NCI-H748 (cell line): ENCODE results near the gene DACT2.
"Not testable (repeated sequence)": the region's sequence is repeated elsewhere in the genome, so short reads cannot be mapped to it uniquely, and the experiment has no call there.

Experiments used
- DNase-seq: peaks from one replicate; lab custom pipeline; 2025; ENCODE audit not compliant: unreplicated experiment; lab: John Stamatoyannopoulos, UW

Gene DACT2

DNA sequence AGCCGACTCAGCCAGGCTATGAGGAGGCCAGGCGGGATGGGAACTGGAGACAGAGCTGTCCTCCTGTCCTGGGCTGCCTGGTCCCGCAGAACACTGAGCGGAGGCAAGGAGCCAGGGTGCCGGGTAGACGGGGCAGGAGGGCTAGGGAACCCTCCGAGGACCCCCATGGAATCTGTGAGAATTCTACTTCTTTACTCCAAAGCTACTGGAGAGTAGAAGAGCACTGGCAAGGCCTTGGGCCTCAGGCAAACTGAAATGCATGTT lies 14.9 kb downstream of the DACT2 start:
- DNase-seq = no peak

DNA sequence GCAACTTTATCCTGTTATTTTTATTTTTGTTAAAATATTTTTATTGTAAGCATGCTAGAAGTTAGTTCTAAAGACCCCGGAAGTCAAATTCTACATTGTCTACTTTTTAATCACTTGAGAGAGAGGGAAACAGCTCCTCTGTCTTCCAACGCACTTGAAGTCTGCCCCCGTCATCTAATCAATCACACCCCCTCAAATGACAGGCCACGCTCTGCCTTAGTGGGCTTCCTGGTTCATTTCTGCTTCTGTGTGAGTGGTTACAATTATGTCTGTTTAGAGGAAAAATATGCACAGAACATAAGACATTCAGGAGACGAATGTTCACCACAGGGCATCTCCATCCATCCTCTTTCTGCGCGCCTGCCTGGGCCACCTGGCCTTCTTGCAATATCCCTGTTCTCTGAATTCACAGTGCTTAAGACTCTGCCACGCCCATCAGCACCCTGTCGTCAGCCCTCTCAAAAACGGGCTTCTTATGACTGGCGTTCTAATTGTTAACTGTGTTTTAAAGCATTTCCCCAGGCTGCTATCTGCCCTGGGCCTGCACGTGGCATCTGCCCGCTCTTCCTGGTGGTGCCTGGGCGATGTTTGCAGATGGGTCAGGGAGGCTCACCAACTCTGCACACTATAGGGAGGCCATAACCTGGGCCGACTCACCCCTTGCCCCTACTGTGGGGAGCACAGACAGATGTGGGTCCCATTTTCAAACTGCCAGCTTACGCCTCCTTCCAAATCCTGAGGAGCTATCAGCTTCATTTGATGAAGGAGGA lies 15.4 kb downstream of the DACT2 start:
- DNase-seq = no peak

DNA sequence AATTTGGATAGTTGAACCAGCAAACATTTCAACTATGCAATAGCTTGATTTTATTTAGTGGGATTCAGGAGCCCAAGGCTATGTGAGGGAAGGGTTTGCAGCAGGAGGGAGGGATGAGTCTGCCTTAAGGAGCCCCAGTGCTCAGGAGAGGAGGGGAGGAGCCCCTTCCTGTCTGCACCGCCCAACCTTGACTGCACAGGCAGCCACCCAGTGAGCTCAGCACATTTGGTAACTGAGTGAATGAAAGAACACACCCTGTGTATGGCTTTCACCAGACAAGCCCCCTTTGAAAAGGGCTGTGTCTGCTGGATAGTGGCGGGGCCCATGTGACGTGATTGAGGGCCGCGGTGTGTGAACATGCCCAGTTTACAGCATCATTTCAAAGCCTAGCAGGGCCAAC lies 17.0 kb downstream of the DACT2 start:
- DNase-seq = peak; percentile 66

DNA sequence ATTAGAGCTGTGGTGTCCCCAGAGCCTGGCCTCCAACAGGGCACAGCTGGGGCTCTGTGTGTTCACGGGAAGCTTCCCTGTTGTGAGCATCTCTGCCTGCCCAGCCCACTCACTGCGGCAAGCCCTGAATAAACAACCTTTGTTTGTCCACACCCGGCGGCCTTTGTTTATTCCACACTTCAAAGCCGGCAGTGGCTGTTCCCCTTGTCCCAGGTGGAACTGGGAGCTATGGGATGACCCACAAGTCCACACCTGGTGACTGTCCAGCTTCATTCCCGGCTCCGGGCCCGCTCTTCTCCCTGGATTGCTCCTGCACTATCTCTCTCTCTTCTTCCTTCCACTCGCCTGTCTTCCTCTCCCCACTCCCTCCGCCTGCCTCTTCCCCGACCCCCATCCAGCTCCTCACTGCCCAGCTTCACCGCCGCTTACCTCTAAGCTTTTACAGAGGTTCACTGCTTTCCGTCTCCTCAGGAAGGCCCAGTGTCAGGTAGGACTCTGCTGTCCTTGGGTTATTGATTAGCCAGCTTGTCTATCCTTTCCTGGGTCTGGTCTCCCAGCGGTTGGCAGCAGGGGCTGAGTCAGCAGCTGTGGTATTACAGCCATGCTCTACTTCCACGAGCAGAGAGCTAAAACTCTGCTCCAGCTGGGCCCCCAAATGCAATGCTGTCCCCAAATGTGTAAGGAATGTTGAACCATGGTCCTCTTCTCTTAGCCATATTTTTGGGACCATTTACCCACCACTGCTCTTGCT lies 17.8 kb downstream of the DACT2 start:
- peak; percentile 71 for DNase-seq

DNA sequence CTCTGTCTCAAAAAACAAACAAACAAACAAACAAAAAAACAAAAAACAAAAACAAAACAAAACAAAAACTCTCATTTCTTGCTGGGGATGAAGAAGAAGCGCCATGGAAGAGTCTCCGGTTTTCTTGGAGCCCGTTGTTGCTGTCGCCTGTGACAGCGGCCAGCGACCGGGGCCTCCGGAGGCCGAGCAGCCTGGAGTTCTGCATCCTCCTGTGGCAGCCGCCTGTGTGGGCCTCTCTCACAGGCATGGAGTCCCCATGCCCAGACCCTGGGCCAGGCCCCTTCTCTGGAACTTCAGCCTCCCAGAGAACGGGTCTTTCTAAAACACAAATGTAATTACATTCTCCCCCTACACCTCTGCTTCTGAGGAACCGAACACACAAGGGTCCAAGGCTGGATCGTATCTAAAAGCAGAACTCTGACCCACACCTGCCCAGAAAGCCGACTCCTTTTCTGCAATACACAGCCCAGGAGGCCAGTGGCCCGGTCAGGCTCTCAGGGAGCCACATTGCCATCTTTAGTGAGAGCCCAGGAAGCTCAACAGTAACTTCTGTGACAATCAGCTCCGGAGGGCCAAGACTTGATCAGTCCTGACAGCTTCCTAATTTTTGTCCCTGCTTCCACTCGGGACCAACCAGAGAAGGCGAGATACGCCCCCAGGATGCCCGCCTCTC lies 18.5 kb downstream of the DACT2 start:
- no peak for DNase-seq

DNA sequence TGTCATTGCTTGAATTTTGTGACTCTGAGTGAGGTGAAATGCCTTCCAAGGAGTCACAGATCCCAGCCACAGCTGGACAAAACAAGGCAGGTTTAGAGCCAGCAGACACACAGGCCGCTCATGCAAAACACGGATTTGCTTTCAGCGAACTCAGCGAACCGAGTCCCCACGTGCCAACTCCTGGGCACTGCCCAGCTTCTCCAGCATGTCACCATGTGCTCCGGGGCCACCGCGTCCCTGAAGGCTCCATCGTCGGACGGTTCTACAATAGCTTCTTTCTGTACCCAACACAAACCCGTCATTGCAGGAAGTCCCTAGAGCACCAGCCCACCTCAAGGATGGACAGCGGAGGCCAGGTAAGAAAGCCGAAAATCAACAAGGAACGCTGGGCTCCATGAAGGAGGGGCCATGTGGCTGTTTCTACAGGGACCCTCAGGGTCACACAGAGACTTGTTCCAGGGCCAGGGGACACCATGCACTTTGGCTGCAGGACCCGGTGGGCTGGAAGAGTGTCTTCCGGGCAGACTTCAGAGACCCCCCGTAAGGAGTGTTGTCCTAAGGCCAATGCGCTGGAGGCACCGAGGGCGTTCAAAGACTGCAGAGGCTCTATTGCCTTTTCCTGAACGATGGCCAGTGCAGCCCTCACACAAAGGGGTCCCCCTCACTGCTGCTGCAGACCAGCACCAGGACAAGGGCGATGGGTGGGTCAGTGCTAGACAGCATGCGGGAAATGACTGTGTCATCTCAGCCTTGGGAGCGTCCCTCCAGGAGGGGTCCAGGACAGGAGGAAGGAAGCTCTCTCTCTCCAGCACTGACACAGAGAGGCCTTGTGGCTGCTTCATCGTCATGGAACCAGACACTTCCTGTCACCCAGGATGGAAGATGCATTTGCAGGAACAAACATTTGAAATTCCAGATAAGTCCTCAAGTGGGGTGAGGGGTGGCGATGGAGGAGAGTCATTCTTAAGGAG lies 19.8 kb downstream of the DACT2 start:
- no peak for DNase-seq

DNA sequence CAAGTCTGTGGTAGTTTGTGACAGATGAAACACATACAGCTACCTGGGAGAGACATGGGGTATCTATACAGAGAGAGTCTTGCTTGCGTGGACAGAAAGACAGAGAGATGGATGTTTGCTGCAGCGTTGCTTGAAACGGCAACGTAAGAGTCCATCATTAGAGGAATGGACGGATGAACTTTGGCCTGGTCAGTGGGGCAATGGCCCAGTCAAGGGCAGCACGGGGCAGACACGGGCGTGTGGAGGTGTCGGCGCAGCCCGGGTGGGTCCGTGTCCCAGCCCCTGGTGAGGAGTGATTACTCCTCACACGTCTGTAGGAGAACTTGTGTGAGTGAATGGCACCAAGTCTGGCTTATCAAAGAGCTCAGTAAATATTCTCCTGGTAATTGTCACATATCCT lies 21.9 kb downstream of the DACT2 start:
- DNase-seq = no peak

DNA sequence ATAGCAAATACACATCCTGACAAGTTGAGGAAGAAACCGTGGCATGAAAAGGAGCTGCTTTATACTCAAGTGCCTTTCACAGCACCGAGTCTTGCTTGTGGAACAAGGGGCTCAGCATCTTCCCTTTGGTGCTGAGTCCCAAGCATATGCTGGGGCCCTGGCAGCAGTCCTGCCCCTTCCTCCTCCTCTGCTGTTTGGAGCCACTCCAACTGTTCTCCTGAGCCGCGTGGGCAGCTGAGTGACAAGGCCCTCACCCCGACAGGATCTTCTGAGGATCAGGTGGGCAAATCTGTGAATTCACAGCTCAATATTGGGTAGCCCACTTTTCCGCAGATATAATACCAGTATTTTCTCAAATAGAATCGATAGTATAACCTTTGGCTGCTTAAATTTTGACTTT lies 24.7 kb downstream of the DACT2 start:
- no peak for DNase-seq

DNA sequence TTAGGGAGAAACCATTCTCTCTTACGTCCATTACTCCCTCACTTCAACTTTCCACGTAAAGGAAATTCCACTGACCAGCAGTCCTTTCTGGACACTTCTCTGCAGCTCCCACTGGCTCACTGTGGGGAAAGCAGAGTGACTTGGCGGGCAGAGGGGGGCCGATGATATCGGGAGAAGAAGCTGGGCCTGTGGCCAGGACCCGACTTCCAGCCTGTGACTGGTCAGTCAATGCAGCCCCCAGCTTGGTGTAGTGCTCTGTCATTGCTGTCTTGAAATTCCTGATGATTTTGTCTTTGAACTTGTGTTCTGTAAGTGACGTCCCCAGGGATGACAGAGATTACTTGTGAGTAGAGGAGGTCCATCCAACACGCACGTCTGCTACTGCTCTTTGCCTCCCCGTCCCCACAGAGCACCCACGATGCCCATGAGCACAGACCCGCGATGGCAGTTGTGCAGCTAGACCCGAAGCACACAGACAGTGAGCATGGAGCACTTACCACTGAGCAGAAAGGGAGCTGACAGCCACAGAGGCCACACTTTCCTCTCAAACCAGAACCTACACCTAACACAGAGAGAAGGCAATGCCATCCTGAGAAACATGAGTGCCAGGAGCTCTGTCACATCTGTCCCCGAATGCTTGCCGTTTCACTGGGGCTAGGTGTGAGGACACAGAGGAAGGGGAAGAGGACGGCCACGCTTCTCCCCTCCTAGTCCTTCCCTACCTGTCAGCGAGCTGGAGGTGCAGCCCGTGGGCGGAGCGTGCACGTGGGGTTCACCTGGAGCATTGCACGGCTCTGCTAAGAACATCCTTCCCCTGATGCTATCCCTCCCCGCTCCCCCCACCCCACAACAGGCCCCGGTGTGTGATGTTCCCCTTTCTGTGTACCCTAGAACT lies 25.7 kb downstream of the DACT2 start:
- no peak for DNase-seq

DNA sequence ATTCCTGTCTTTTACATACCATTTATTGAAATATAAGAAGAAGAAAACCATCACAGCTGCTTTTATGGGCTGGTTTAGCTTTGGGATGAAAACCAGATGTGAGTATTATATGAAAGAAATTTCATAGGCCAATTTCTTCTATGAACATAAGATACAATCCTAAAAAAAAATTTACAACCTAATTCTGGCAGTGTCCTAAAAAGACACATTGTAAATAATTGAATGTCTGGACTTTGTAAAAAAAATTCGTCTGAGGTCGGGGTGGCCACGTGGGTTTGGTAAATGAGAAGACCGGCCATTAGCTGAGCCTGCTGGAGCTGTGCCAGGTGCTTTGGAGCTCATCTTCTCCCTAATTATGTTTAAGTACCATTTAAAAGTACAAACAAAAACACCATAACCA lies 26.8 kb downstream of the DACT2 start:
- DNase-seq = peak; percentile 97

DNA sequence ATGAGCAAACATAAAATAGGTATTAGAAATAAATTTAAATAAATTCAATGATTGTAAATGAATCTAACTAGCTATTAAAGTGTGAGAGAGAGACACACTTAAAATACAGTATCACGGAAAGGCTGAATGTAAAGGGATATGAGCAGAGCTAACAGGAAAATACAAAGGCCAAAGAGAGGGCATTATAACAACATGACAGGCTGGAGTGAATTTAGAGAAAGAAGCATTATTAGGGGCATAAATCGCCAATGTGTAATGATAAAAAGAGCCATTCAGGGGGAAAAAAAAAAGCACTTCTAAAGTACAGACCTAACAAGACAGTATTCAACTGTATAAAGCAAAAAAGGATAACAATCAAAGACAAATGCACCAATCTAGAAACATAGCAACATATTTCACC lies 28.1 kb downstream of the DACT2 start:
- DNase-seq = no peak

DNA sequence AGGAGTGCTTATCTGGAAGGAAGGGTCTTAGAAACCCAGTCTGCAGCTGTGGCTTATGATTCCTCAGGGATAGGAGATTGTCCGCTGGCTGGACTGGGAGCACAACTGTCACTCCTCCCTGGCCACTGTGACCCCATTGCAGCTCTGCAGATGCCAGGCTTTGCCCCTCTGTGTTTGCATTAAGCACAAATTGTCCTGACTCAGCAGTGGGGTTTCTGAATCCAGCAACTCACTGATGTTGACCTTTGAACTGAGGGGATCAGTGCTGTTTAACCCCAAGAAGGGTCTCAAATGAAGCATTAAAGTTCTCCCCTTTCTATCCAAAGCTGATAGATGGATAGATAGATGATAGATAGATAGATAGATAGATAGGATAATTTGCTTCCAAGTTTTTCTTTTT lies 29.5 kb downstream of the DACT2 start:
- DNase-seq = no peak

DNA sequence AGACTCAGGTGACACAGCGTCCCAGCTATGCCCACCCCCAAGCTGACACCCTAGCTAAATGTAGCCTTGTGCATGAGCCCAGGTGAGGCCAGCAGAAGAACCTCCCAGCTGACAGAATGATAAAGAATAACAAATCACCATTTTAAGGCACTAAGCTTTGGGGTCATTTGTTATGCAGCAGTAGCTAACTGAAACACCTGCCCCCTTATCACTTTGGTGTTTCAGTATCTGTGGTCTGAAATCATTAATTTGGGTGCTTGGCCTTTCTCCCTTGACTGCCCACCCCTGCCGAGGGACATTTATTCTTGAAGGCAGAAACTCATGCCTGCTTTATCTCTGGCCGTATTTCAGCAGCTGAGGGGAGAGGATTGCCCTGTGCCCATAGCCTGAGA lies 30.0 kb downstream of the DACT2 start:
- no peak for DNase-seq

DNA sequence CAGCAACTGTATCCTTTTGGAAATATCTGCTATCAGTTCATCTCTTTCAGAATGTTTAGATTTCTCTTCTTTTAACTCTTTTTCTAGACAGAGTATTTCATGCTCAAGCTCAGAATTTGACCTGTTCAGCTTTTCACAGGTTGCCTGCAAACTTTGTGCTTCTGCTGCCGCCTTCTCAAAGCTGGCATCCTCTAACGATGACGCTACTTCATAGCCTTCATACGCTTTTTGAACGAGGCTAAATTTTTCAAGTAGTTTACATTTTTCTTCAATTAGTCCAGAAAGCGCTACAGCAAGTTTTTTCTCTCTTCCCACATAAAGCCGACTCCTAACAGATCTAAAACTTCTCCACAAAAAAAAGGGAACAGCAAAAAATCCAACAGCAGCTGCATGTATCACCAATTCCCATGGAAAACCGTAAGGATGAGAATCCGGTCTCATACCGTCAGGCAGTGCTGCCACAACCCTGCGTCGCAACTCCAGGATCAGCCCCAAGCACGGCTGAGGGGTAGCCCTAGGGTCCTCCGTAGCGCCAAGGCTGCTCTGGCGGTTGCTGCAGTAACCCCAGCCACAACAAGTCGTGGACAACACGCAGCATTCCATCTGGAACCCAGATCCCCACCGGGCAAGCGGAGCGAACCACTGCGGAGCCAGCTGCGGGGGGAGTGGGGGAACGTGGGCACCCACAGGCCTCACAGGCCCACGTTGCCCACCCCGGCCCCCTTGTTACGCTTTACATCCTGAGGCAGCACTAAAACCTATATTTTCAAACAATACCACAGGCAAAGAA lies 30.6 kb downstream of the DACT2 start:
- DNase-seq = no peak

DNA sequence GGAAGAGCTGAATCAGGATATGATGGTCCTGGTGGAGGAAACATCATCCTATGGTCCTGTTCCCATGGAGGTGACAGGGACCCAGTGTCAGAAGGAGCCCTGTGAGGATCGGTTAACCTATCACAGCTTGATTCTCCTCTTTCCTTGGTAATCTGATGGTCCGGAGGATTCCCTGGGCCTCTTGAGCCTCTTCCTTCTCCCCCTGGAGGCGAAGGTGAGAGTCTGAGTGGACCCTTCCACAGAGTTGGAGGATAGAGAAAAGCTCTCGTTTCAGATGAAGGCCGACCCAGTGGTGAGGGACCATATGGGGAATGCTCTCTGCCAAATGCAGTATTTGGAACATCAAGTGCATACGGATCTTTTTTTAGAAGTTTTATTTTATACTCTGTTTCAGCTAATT lies 32.1 kb downstream of the DACT2 start:
- not testable (repeated sequence) for DNase-seq

DNA sequence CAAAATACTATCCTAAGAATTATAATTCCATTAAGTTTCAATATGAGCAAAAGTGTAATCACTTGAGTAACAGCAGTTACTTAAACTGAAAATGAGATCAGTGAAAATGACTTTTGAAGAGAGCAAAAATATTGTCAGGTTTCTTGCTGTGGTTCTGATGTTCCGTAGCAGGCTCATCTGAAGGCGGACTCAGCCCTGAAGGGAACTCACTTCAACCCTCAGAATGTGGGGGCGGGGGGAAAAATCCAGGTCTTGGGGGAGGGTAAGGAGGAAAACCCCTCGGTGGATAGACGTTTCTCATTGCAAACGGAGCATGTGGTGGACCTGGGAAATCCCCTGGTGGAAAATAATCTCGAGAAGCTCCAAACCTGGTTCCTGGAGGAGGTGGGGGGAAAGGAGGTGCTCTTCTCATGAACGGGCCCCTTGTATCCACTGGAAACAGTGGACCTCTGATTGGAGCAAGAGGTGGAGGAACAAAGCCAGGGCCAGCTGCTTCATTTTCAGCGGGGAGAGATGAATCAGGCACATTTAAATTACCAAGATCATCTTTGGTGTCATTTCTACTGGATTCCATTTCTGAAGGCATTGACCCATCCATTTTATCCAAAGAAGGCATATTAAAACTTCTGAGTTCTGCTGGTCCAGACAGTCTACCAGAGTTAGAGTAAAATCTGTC lies 32.7 kb downstream of the DACT2 start:
- DNase-seq = not testable (repeated sequence)

DNA sequence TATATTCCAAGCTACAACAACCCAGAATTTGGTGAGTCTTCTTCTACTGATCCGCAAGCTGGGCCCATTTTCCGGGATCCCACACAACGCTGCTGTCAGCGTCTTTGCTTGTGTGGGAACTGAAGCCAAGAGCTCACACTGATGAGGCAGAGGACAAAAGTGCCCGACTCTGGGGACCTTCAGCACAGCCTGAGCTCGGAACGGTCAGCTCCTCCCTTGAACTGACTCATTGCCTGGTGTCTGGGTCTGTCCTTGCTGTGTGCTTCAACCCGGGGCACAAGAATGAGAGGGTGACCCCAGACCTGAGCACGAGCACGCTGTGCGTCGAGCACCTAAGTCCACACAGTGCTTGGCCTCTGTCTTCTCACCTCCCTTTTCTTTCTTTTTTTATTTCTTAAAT lies 33.5 kb downstream of the DACT2 start:
- DNase-seq = no peak

DNA sequence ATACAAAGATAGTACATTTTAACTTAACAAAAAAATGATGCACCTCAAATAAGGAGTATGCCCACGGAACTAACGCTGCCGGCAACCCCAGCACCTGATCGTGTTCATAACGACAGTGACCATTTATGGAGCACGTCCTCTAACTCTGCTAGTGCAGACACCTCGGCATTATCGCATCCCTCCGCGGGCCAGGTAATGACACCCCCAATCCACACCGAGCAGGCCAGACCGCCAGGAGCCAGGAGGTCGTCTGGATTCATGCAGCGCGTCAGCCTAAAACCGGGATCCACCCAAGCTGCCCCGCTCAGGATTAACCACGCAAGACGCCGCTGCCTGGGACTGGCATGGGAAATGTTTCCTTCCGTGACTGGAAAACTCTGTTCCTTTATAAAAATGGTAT lies 34.1 kb downstream of the DACT2 start:
- DNase-seq = no peak

DNA sequence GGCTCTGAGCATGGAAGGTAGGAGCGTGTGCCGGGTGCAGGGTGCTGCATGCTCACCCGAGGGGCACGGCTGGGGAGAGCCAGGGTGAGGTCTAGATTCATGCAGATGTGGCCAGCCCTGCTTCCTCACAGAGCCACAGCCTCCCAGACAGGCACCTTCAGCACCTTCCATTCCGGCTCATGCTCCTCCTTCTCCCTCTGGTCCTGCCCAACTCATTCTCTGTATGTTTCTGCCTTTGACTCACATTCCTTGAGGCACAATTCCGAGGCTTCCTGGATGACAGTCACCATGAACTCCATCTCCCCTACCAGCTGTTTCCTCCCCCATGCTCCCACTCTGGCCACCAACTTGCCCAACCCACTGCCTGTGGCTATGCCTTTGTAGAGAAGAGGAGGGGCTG lies 35.4 kb downstream of the DACT2 start:
- no peak for DNase-seq
